DND-41 (cell line): ENCODE data around the gene CPO.

Experiments
- ATAC-seq: fragments of 200-7000 bp; cut with Tn5 transposase; 3 replicates; pipeline ENCODE4 v1.9.1; 2021; ENCODE audit warnings: low read depth; ENCODE audit not compliant: insufficient read depth
- DNase-seq: peaks from one replicate; pipeline ENCODE4 v3.0.0-alpha.2; 2020
- H2AFZ ChIP-seq: 2 replicates; pipeline ENCODE4 v1.6.0; 2012; ENCODE audit warnings: low read depth, low read length
- H3K27ac ChIP-seq: 2 replicates; pipeline ENCODE4 v1.5.1; 2012; ENCODE audit warnings: low read length, inconsistent platforms
- H3K27me3 ChIP-seq: fragments of 200-600 bp; sonication (generic); 2 replicates; pipeline ENCODE4 v1.6.0; 2012; ENCODE audit warnings: low read length, mild to moderate bottlenecking, inconsistent platforms; ENCODE audit not compliant: insufficient read depth, poor library complexity
- H3K36me3 ChIP-seq: 2 replicates; pipeline ENCODE4 v1.5.1; 2012; ENCODE audit warnings: low read length, inconsistent platforms; ENCODE audit not compliant: insufficient read depth
- H3K4me1 ChIP-seq: 2 replicates; pipeline ENCODE4 v1.5.1; 2012; ENCODE audit warnings: mild to moderate bottlenecking, low read length; ENCODE audit not compliant: insufficient read depth
- H3K4me2 ChIP-seq: 2 replicates; pipeline ENCODE4 v1.6.0; 2012; ENCODE audit warnings: mild to moderate bottlenecking, moderate library complexity, low read length, inconsistent platforms; ENCODE audit not compliant: insufficient read depth
- H3K4me3 ChIP-seq, 2 experiments: fragments of 200-600 bp in 1 of 2; shearing (Covaris generic) in 1 of 2; 2 replicates each; pipeline ENCODE4 v1.5.1; 2012 to 2016; ENCODE audit warnings: inconsistent platforms in 2 of 2, low read length in 2 of 2, mild to moderate bottlenecking in 2 of 2, low read depth in 1 of 2, moderate library complexity in 1 of 2
- H3K79me2 ChIP-seq: 2 replicates; pipeline ENCODE4 v1.6.0; 2012; ENCODE audit warnings: low read length, inconsistent platforms; ENCODE audit not compliant: insufficient read depth
- H3K9ac ChIP-seq: 2 replicates; pipeline ENCODE4 v1.6.0; 2012; ENCODE audit warnings: low read depth, mild to moderate bottlenecking, inconsistent platforms, low read length, moderate library complexity
- H3K9me3 ChIP-seq: 2 replicates; pipeline ENCODE4 v1.5.1; 2012; ENCODE audit warnings: low read length, moderate library complexity, mild to moderate bottlenecking, inconsistent platforms; ENCODE audit not compliant: insufficient read depth, severe bottlenecking
- H4K20me1 ChIP-seq: 2 replicates; pipeline ENCODE4 v1.6.0; 2012; ENCODE audit warnings: low read length; ENCODE audit not compliant: insufficient read depth
- CTCF ChIP-seq: IDR thresholded peaks from 2 replicates; pipeline ENCODE4 v1.5.1; 2012; ENCODE audit warnings: borderline replicate concordance, low read length, moderate library complexity, mild to moderate bottlenecking; ENCODE audit not compliant: poor library complexity, severe bottlenecking; ENCODE audit errors: extremely low read depth
- EZH2 ChIP-seq: IDR thresholded peaks from 3 replicates; pipeline ENCODE4 v1.6.1; 2012; ENCODE audit warnings: borderline replicate concordance, low read depth, mild to moderate bottlenecking, moderate library complexity, low read length, inconsistent platforms; ENCODE audit not compliant: severe bottlenecking

The CPO gene

GRCh38 chr2:207015901-207016300 is 76.6 kb downstream of the CPO start:
- no peak for ATAC-seq
- no peak for TF ChIP-seq EZH2
- TF ChIP-seq CTCF: no peak

More at GRCh38 chr2:207015901-207016300, 76.6 kb downstream of the CPO start:
- no peak overlapping the region for H2AFZ ChIP-seq
- H4K20me1 ChIP-seq: no peaks in the 10 kb centered on the region
- H3K79me2 ChIP-seq: no peaks in the 10 kb centered on the region
- no peaks in the 10 kb centered on the region for H3K9me3 ChIP-seq
- DNase-seq: no peak
- no peak overlapping the region for H3K9ac ChIP-seq
- H3K4me3 ChIP-seq: no peak overlapping the region
- no peaks in the 10 kb centered on the region for H3K36me3 ChIP-seq
- H3K4me1 ChIP-seq: no peaks in the 10 kb centered on the region
- H3K27ac ChIP-seq: no peak overlapping the region
- H3K4me2 ChIP-seq: no peak overlapping the region
- H3K27me3 ChIP-seq: no peaks in the 10 kb centered on the region
